Fibroblast of lung (primary cell): Measurements from ENCODE around the gene MIER1. TPM values are rescaled to one million over a fixed set of nuclear protein-coding genes. Genes with fewer than 3 reads are reported as not detected.

Experiments used
- DNase-seq, 2 donors: peaks; one replicate each; pipeline versions ENCODE4 v3.0.0 to v3.0.0-alpha.2; 2010; ENCODE audit warnings: low read depth in 2 of 2
- H2AFZ ChIP-seq: 2 replicates; pipeline ENCODE4 v1.5.1; 2012; ENCODE audit warnings: low read length, control low read depth, inconsistent platforms
- H3K27ac ChIP-seq: 2 replicates; pipeline ENCODE4 v1.5.1; 2011; ENCODE audit warnings: low read length, control low read depth; ENCODE audit not compliant: insufficient read depth
- H3K27me3 ChIP-seq: 2 replicates; pipeline ENCODE4 v1.5.1; 2011; ENCODE audit warnings: mild to moderate bottlenecking, low read length; ENCODE audit not compliant: control insufficient read depth, insufficient read depth
- H3K36me3 ChIP-seq: 2 replicates; pipeline ENCODE4 v1.5.1; 2011; ENCODE audit warnings: low read length; ENCODE audit not compliant: control insufficient read depth, insufficient read depth
- H3K4me1 ChIP-seq: 2 replicates; pipeline ENCODE4 v1.5.1; 2011; ENCODE audit warnings: low read length; ENCODE audit not compliant: control insufficient read depth, insufficient read depth; ENCODE audit errors: extremely low read depth
- H3K4me2 ChIP-seq: 2 replicates; pipeline ENCODE4 v1.5.1; 2011; ENCODE audit warnings: low read length, control low read depth; ENCODE audit not compliant: insufficient read depth; ENCODE audit errors: extremely low read depth
- H3K4me3 ChIP-seq, 4 experiments: fragments of 200-600 bp in 1 of 4; sonication (generic) in 1 of 4; replicated peaks in 1 of 4; 2 replicates each; pipeline ENCODE4 v1.5.1; 2011 to 2016; ENCODE audit warnings: low read length in 4 of 4, low read depth in 3 of 4, mild to moderate bottlenecking in 3 of 4, control low read depth in 2 of 4, inconsistent platforms in 1 of 4, mixed read lengths in 1 of 4; ENCODE audit not compliant: insufficient read depth in 1 of 4; ENCODE audit errors: control extremely low read depth in 1 of 4
- H3K79me2 ChIP-seq: 2 replicates; pipeline ENCODE4 v1.5.1; 2012; ENCODE audit warnings: mild to moderate bottlenecking, low read length, inconsistent platforms; ENCODE audit not compliant: control insufficient read depth, insufficient read depth
- H3K9ac ChIP-seq: 2 replicates; pipeline ENCODE4 v1.5.1; 2011; ENCODE audit warnings: mild to moderate bottlenecking, low read length, control low read depth; ENCODE audit not compliant: insufficient read depth
- H3K9me3 ChIP-seq: 2 replicates; pipeline ENCODE4 v1.5.1; 2012; ENCODE audit warnings: low read depth, low read length; ENCODE audit not compliant: control insufficient read depth, insufficient read depth
- H4K20me1 ChIP-seq: 2 replicates; pipeline ENCODE4 v1.5.1; 2011; ENCODE audit warnings: low read length; ENCODE audit not compliant: control insufficient read depth, insufficient read depth; ENCODE audit errors: extremely low read depth
- CTCF ChIP-seq, 2 donors: IDR thresholded peaks in 1 of 2; conservative IDR thresholded peaks in 1 of 2; 1 replicate in 1 of 2; 2 replicates in 1 of 2; pipeline ENCODE4 v1.5.1; 2011 to 2012; ENCODE audit warnings: low read length in 2 of 2, control low read depth in 1 of 2, inconsistent platforms in 1 of 2, low read depth in 1 of 2, mild to moderate bottlenecking in 1 of 2
- EZH2 ChIP-seq: IDR thresholded peaks from 2 replicates; pipeline ENCODE4 v1.5.1; 2012; ENCODE audit warnings: low read length, control low read depth, mild to moderate bottlenecking; ENCODE audit errors: missing control alignments
- polyA plus RNA-seq, 2 donors: library from polyadenylated mRNA; depleted of rRNA in 1 of 2; stranded (reverse) in 1 of 2; unstranded in 1 of 2; fragments of >200 nt; gene quantifications; 2 replicates each; pipeline ENCODE4 v1.2.1, GENCODE V29; 2011 to 2012; ENCODE audit warnings: missing spikeins in 1 of 2
- total RNA-seq: library from RNA; depleted of rRNA; stranded (reverse); fragments of >200 nt; gene quantifications from 2 replicates; pipeline ENCODE4 v1.2.1, GENCODE V29; 2014

The MIER1 gene
- total and polyA plus RNA-seq, 2 donors (not counting 1 experiment from before 2014, with no cell fraction given): 31.3 to 35.5 TPM

GRCh38 chr1:66998972-66999371 lies 74.2 kb downstream of the MIER1 start:
- Histone ChIP-seq H3K79me2 (no peaks in the 10 kb centered on the region), H3K4me3 (no peak overlapping the region), H3K4me2 (no peak overlapping the region), H3K9me3 (no peaks in the 10 kb centered on the region), H4K20me1 (no peaks in the 10 kb centered on the region), H3K27ac (no peak overlapping the region), H3K36me3 (no peaks in the 10 kb centered on the region), H3K9ac (no peak overlapping the region), H3K4me1 (no peaks in the 10 kb centered on the region), H2AFZ (no peak overlapping the region), H3K27me3 (no peaks in the 10 kb centered on the region)
- DNase-seq: peak in 1 of 2 donors; percentile 51
- TF ChIP-seq CTCF (conservative IDR thresholded peaks at IDR 0.05 in 1 of 2, IDR thresholded peaks at IDR 0.05 in 1 of 2; ENCODE audit: low read depth in 1 of 2, low read length in 2 of 2): no peak
- no peak for TF ChIP-seq EZH2

- H2AFZ ChIP-seq: no peak overlapping the region
- no peaks in the 10 kb centered on the region for H3K79me2 ChIP-seq
- no peak overlapping the region for H3K9ac ChIP-seq
- H3K4me2 ChIP-seq: no peak overlapping the region
- no peak for DNase-seq
- H3K9me3 ChIP-seq: no peaks in the 10 kb centered on the region
- H3K4me1 ChIP-seq: no peaks in the 10 kb centered on the region
- H3K36me3 ChIP-seq: no peaks in the 10 kb centered on the region
- H3K4me3 ChIP-seq: no peak overlapping the region
- no peak overlapping the region for H3K27ac ChIP-seq
- no peaks in the 10 kb centered on the region for H4K20me1 ChIP-seq
- no peak for TF ChIP-seq EZH2
- no peak for TF ChIP-seq CTCF (conservative IDR thresholded peaks at IDR 0.05 in 1 of 2, IDR thresholded peaks at IDR 0.05 in 1 of 2; ENCODE audit: low read depth in 1 of 2, low read length in 2 of 2)
- no peaks in the 10 kb centered on the region for H3K27me3 ChIP-seq
These were observed 75.0 kb downstream of the MIER1 start for GRCh38 chr1:66999640-67000400.

- Histone ChIP-seq H3K27ac (no peak overlapping the region), H3K4me2 (no peak overlapping the region), H3K36me3 (no peaks in the 10 kb centered on the region), H2AFZ (no peak overlapping the region), H3K27me3 (no peaks in the 10 kb centered on the region), H3K79me2 (no peaks in the 10 kb centered on the region), H3K4me3 (no peak overlapping the region), H3K9ac (no peak overlapping the region), H4K20me1 (no peaks in the 10 kb centered on the region), H3K4me1 (no peaks in the 10 kb centered on the region), H3K9me3 (no peaks in the 10 kb centered on the region)
- DNase-seq: no peak
- TF ChIP-seq EZH2 (no peak), CTCF (conservative IDR thresholded peaks at IDR 0.05 in 1 of 2, IDR thresholded peaks at IDR 0.05 in 1 of 2; ENCODE audit: low read depth in 1 of 2, low read length in 2 of 2) (no peak)
These were observed 77.1 kb downstream of the MIER1 start for GRCh38 chr1:67001682-67002425.
